GM12878 (cell line): Measurements from ENCODE around the gene CCSER2. TPM values are rescaled to one million over a fixed set of nuclear protein-coding genes. Genes with fewer than 3 reads are reported as not detected.

ENCODE experiments used
- BCLAF1 ChIP-seq: fragments of 450-650 bp; IDR thresholded peaks from 2 replicates; pipeline ENCODE4 v1.6.1; 2017; ENCODE audit warnings: antibody characterized with exemption, mild to moderate bottlenecking, moderate library complexity
- CBX5 ChIP-seq: sonication (generic); IDR thresholded peaks from 2 replicates; pipeline ENCODE4 v1.6.1; 2016; ENCODE audit warnings: low read depth, moderate library complexity, mild to moderate bottlenecking, inconsistent platforms
- POLR2AphosphoS5 ChIP-seq: IDR thresholded peaks from 2 replicates; pipeline ENCODE4 v1.6.1; 2011; ENCODE audit warnings: mild to moderate bottlenecking, low read length, inconsistent platforms
- SIN3A ChIP-seq: IDR thresholded peaks from 2 replicates; pipeline ENCODE4 v1.6.1; 2012; ENCODE audit warnings: low read depth, low read length, improper control_type of control experiment
- SP1 ChIP-seq: IDR thresholded peaks from one replicate; pipeline ENCODE4 v1.6.1; 2011; ENCODE audit warnings: low read depth, low read length
- TCF12 ChIP-seq: IDR thresholded peaks from 2 replicates; pipeline ENCODE4 v1.6.1; 2011; ENCODE audit warnings: low read depth, mild to moderate bottlenecking, low read length
- polyA plus RNA-seq, 11 experiments: library from polyadenylated mRNA; depleted of rRNA in 4 of 11; unstranded in 6 of 11; stranded (reverse) in 5 of 11; fragments of >200 nt; fragmentation: Nextera tagmentation in 4 of 11; fragmentation: Illumina TruSeq in 1 of 11; extraction: Ambion mirVana in 4 of 11; extraction: Trizol in 1 of 11; gene quantifications; 1 replicate in 1 of 11; 2 replicates in 10 of 11; pipeline versions ENCODE4 v1.2.1 to v1.2.3, GENCODE V29; 2011 to 2016; ENCODE audit warnings: inconsistent platforms in 2 of 11, missing spikeins in 2 of 11, low read depth in 1 of 11
- total RNA-seq, 4 experiments: library from RNA; depleted of rRNA in 3 of 4; stranded (reverse); fragments of >200 nt in 3 of 4; fragmentation: Illumina TruSeq in 1 of 4; extraction: Trizol in 1 of 4; gene quantifications; 2 replicates each; pipeline versions ENCODE4 v1.2.1 to v1.2.3, GENCODE V29; 2013 to 2021
- TF ChIP-seq, protein P1 (sequence below): fragments of 450-650 bp; IDR thresholded peaks from 2 replicates; pipeline ENCODE4 v1.6.1; 2016; ENCODE audit warnings: mild to moderate bottlenecking
- TF ChIP-seq, protein P2 (sequence below): IDR thresholded peaks from 2 replicates; pipeline ENCODE4 v1.6.1; 2011; ENCODE audit warnings: low read depth, mild to moderate bottlenecking, low read length, moderate library complexity, borderline replicate concordance; ENCODE audit errors: extremely low read depth
- TF ChIP-seq, protein P3 (sequence below): fragments of 450-650 bp; IDR thresholded peaks from 2 replicates; pipeline ENCODE4 v1.6.1; 2018; ENCODE audit warnings: mild to moderate bottlenecking, low read depth, moderate library complexity; ENCODE audit not compliant: partially characterized antibody

Gene CCSER2
- total and polyA plus RNA-seq, 10 of the 15 experiments (the other 5 are each of a cell fraction or from before 2014, with no cell fraction given) = 4.7 to 18.8 (median 13.2) TPM

GRCh38 chr10:84355106-84355505 is 26.7 kb downstream of the CCSER2 start (continued):
- TF ChIP-seq, protein P1, sequence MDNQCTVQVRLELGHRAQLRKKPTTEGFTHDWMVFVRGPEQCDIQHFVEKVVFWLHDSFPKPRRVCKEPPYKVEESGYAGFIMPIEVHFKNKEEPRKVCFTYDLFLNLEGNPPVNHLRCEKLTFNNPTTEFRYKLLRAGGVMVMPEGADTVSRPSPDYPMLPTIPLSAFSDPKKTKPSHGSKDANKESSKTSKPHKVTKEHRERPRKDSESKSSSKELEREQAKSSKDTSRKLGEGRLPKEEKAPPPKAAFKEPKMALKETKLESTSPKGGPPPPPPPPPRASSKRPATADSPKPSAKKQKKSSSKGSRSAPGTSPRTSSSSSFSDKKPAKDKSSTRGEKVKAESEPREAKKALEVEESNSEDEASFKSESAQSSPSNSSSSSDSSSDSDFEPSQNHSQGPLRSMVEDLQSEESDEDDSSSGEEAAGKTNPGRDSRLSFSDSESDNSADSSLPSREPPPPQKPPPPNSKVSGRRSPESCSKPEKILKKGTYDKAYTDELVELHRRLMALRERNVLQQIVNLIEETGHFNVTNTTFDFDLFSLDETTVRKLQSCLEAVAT = no peak
- TF ChIP-seq SP1 (no peak), BCLAF1 (no peak), SIN3A (no peak), CBX5 (no peak), POLR2AphosphoS5 (no peak), TCF12 (no peak)
- TF ChIP-seq, protein P2, sequence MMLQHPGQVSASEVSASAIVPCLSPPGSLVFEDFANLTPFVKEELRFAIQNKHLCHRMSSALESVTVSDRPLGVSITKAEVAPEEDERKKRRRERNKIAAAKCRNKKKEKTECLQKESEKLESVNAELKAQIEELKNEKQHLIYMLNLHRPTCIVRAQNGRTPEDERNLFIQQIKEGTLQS = no peak
- TF ChIP-seq, protein P3, sequence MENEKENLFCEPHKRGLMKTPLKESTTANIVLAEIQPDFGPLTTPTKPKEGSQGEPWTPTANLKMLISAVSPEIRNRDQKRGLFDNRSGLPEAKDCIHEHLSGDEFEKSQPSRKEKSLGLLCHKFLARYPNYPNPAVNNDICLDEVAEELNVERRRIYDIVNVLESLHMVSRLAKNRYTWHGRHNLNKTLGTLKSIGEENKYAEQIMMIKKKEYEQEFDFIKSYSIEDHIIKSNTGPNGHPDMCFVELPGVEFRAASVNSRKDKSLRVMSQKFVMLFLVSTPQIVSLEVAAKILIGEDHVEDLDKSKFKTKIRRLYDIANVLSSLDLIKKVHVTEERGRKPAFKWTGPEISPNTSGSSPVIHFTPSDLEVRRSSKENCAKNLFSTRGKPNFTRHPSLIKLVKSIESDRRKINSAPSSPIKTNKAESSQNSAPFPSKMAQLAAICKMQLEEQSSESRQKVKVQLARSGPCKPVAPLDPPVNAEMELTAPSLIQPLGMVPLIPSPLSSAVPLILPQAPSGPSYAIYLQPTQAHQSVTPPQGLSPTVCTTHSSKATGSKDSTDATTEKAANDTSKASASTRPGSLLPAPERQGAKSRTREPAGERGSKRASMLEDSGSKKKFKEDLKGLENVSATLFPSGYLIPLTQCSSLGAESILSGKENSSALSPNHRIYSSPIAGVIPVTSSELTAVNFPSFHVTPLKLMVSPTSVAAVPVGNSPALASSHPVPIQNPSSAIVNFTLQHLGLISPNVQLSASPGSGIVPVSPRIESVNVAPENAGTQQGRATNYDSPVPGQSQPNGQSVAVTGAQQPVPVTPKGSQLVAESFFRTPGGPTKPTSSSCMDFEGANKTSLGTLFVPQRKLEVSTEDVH = no peak
